ENCODE data around the gene STAT5B.
"Not testable (repeated sequence)": the region's sequence is repeated elsewhere in the genome, so short reads cannot be mapped to it uniquely, and the experiment has no call there.

The STAT5B gene

DNA sequence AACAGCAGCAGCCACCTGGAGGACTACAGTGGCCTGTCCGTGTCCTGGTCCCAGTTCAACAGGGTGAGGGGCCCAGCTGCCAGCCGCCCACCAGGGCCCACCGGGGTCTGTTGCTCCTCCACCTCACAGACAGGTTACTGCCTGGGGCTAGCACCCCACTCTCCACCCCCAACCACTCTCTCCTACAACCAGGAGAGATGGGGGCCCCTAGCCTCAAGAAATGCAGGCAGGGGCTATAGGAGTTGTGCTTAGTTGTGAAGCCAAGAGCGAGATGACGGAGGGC, 30.1 kb upstream of the STAT5B start:
- no peak overlapping the region for H3K4me3 ChIP-seq (ENCODE audit: control insufficient read depth, low read depth, low read length)
- no peak for DNase-seq (ENCODE audit: low read depth)
- TF ChIP-seq, protein P1, sequence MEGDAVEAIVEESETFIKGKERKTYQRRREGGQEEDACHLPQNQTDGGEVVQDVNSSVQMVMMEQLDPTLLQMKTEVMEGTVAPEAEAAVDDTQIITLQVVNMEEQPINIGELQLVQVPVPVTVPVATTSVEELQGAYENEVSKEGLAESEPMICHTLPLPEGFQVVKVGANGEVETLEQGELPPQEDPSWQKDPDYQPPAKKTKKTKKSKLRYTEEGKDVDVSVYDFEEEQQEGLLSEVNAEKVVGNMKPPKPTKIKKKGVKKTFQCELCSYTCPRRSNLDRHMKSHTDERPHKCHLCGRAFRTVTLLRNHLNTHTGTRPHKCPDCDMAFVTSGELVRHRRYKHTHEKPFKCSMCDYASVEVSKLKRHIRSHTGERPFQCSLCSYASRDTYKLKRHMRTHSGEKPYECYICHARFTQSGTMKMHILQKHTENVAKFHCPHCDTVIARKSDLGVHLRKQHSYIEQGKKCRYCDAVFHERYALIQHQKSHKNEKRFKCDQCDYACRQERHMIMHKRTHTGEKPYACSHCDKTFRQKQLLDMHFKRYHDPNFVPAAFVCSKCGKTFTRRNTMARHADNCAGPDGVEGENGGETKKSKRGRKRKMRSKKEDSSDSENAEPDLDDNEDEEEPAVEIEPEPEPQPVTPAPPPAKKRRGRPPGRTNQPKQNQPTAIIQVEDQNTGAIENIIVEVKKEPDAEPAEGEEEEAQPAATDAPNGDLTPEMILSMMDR (IDR thresholded peaks at IDR 0.05; ENCODE audit: control insufficient read depth, insufficient read depth, low read depth, low read length, missing control alignments), result no peak

DNA sequence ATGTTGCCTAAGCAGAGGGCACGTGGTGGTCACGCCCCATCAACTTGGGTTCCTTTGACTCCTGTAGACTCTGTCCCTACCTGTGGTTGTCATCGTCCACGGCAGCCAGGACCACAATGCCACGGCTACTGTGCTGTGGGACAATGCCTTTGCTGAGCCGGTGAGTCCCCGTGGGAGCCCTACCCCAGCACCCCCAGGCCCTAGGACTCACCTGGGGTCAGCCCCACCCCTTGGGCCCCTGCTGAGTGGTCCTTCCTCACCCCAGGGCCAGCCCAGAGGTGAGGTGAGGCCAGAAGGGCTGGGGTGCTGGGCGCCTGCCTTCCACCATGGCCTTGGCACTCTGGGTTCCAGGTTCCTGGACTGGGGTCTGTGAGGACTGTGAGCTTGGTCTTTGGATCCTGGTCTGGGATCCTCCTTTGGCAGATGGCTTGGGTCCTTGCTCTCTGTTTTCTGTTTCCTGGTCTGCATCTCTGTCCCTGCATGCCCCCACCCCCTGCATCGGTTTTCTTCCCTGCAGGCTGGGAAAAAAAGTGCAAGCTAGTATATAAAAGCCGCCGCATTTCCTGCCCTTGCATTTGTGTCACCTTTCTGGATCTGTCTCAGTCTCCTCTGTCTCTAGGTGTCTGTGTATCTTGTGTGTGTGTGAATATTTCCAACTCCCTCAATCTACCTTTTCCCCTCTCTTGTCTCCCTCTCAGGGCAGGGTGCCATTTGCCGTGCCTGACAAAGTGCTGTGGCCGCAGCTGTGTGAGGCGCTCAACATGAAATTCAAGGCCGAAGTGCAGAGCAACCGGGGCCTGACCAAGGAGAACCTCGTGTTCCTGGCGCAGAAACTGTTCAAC, 29.6 kb upstream of the STAT5B start:
- TF ChIP-seq, protein P1 (IDR thresholded peaks at IDR 0.05; ENCODE audit: control insufficient read depth, insufficient read depth, low read depth, low read length, missing control alignments), result no peak
- DNase-seq (ENCODE audit: low read depth), result no peak

DNA sequence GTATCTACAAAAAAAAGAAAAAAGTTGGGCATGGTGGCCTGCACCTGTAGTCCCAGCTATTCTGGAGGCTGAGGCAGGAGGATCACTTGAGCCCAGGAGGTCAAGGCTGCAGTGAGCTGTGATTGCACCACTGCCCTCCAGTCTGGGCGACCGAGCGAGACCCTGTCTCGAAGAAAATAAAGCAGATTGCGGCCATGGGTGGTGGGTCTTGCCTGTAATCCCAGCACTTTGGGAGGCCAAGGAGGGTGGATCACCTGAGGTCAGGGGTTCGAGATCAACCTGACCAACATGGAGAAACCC, 28.8 kb upstream of the STAT5B start:
- not testable (repeated sequence) for H3K4me3 ChIP-seq (ENCODE audit: control insufficient read depth, low read depth, low read length); DNase-seq (ENCODE audit: low read depth)

More for the DNA sequence above, 29.6 kb upstream of the STAT5B start:
- H3K4me3 ChIP-seq (ENCODE audit: control insufficient read depth, low read depth, low read length), result no peak overlapping the region

DNA sequence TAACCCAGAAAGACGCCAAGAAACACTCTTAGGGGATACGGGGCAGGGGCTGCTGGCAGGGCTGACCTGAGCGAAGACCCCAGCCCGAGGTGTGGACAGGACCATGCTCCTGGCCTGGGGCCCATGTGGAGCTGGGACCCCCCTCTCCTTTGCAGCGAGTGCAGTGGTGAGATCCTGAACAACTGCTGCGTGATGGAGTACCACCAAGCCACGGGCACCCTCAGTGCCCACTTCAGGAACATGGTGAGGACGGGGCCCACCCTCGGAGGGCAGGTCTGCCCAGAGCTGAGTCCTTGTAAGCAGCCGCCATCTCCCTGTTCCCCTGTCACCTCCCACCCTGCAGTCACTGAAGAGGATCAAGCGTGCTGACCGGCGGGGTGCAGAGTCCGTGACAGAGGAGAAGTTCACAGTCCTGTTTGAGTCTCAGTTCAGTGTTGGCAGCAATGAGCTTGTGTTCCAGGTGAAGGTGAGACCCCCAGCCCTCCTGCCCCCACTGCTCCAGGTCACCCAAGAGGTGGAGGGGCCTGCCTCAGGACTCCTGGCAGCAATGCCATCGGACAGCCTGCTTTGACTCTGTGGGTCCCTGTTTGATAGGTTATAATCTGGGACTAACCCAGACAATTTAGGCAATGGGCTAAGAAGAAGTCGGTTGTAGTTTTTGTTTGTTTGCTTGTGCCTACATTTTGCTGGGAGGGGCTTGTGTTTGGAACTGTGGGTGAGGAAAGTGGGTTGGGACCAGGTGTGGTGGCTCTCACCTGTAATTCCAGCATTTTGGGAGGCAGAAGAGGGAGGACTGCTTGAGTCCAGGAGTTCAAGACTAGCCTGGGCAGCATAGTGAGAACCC, 28.2 kb upstream of the STAT5B start:
- TF ChIP-seq, protein P1 (IDR thresholded peaks at IDR 0.05; ENCODE audit: control insufficient read depth, insufficient read depth, low read depth, low read length, missing control alignments), result no peak
- H3K4me3 ChIP-seq (ENCODE audit: control insufficient read depth, low read depth, low read length), result no peak overlapping the region
- no peak for DNase-seq (ENCODE audit: low read depth)

DNA sequence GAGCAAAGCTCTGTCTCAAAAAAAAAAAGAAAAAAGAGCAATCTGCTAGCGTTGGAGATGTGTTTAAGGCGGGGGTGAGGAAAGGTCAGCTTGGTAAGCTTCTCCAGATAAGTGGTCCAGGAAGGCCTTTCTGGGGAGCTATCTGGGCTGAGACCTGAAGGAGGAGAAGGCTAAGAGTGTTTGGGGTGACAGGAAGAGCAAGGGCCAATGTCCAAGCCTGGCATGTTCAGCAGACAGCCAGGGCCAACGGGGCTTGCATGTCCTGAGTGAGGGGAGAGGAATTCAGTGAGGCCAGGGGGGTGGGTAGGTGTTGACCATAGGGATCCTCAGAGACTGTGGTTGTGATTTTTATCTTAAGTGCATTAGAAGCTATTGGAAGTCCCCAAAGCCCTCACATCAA, 27.5 kb upstream of the STAT5B start:
- H3K4me3 ChIP-seq (ENCODE audit: control insufficient read depth, low read depth, low read length), result no peak overlapping the region
- TF ChIP-seq, protein P1 (IDR thresholded peaks at IDR 0.05; ENCODE audit: control insufficient read depth, insufficient read depth, low read depth, low read length, missing control alignments), result no peak
- no peak for DNase-seq (ENCODE audit: low read depth)

DNA sequence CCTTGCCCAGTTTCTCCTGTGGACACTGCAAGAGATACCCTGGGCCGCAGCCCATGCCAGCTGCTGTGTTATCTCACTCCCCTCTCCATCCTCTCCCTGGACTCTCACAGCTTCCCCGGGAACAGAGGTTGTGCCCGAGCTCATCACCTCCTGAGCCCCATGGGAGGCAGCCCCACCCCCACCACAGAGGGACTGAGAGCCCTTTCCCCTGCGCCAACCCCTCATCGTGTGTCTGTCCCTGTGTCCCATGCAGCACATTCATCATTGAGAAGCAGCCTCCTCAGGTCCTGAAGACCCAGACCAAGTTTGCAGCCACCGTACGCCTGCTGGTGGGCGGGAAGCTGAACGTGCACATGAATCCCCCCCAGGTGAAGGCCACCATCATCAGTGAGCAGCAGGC, 24.8 kb upstream of the STAT5B start:
- no peak for DNase-seq (ENCODE audit: low read depth)
- no peak overlapping the region for H3K4me3 ChIP-seq (ENCODE audit: control insufficient read depth, low read depth, low read length)
- TF ChIP-seq, protein P1 (IDR thresholded peaks at IDR 0.05; ENCODE audit: control insufficient read depth, insufficient read depth, low read depth, low read length, missing control alignments), result no peak

DNA sequence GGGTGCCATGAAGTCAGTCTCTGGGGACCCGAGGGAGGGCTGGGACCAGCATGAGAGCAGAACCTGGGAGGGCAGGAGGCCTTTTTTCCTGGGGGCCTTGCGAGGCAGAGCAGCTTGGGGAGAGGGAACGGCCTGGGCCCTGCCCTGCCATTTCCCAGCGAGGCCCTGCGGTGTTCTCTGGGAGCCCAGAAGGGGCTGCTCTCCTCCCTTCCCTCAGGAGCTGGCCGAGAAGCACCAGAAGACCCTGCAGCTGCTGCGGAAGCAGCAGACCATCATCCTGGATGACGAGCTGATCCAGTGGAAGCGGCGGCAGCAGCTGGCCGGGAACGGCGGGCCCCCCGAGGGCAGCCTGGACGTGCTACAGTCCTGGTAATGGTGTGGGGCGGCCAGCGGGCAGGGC, 23.7 kb upstream of the STAT5B start:
- not testable (repeated sequence) for H3K4me3 ChIP-seq (ENCODE audit: control insufficient read depth, low read depth, low read length)

DNA sequence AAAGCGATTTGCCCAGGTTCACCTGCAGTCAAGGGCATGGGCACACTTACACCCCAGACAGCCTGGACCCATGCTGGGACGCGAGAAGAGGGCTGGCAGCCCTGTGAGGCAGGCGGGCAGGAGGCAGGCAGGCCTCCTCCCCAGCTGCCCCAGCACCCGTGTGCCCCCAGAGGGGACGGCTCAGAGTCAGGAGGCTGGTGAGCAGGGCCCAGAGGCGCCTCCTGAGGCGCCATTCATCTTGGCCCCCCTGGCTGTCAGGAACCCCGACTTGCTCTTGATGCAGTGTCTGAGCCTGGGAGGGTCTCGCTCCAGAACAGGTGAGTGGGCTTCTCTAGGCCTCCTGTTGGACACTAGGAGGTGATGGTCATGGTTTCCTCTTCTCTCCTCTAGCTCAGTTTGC, 23.2 kb upstream of the STAT5B start:
- not testable (repeated sequence) for H3K4me3 ChIP-seq (ENCODE audit: control insufficient read depth, low read depth, low read length); DNase-seq (ENCODE audit: low read depth)

More for the DNA sequence above, 23.7 kb upstream of the STAT5B start:
- DNase-seq (ENCODE audit: low read depth), result not testable (repeated sequence)

DNA sequence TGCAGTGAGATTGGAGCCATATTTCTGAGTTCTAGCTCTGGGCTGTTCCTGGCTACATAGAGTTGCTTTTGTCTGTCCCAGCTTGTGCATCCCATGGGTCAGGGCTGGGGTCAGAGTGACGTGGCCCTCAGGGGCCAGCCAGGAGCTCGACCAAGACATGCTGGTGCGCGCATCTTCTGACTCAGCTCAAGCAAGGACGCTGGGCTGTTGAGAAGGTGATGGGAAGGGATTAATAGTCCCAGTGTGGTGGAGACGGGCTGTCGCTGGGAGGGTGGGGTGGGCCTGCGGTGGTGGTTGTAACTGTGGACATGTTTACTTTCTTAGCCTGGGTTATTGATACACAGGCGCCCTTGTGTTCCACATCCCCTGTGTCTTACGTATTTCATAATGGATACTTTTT, 21.6 kb upstream of the STAT5B start:
- not testable (repeated sequence) for H3K4me3 ChIP-seq (ENCODE audit: control insufficient read depth, low read depth, low read length); DNase-seq (ENCODE audit: low read depth)

Measured in AG09309 (cell line).